A375 (cell line): ENCODE data around the gene LMF2. TPM values are rescaled to one million over a fixed set of nuclear protein-coding genes. Genes with fewer than 3 reads are reported as not detected.

Source experiments
- total RNA-seq: library from RNA; depleted of rRNA; stranded (reverse); fragments of >200 nt; shearing (Covaris generic); gene quantifications from 2 replicates; pipeline ENCODE4 v1.2.3, GENCODE V29; 2014; rRNA removed

Gene LMF2
- 21.6 and 26.6 TPM in 2 replicates for total RNA-seq

GRCh38 chr22:50507421-50507990 is at the start of gene LMF2:
Gene LMF2 (minus strand): TSS chr22:50507702. CDS start chr22:50507675, 27 bp downstream.

GRCh38 chr22:50545522-50546325 is 38.2 kb upstream of the LMF2 start, which contains the start of gene KLHDC7B:
Gene KLHDC7B (plus strand): TSS chr22:50545899. CDS start chr22:50546244, 345 bp downstream.

GRCh38 chr22:50529897-50530579 is 22.5 kb upstream of the LMF2 start, which contains the start of gene TYMP:
Gene TYMP (minus strand): TSS chr22:50530012. CDS start chr22:50529709, 303 bp downstream.

GRCh38 chr22:50525104-50525857 is 17.8 kb upstream of the LMF2 start, which contains the start of gene SCO2:
Gene SCO2 (minus strand): TSS chr22:50525598. CDS start chr22:50524411, 1,187 bp downstream.

GRCh38 chr22:50507991-50508884 is 736 bp upstream of the LMF2 start, which contains the start of gene NCAPH2:
Gene NCAPH2 (plus strand): TSS chr22:50508224. CDS start chr22:50508338, 114 bp downstream.

GRCh38 chr22:50486561-50487289 is 20.8 kb downstream of the LMF2 start, which contains the start of gene MIOX:
Gene MIOX (plus strand): TSS chr22:50486859. CDS start chr22:50486898, 39 bp downstream.

GRCh38 chr22:50481440-50482106 is 25.9 kb downstream of the LMF2 start, which contains the start of gene ADM2:
Gene ADM2 (plus strand): TSS chr22:50481543. CDS start chr22:50481848, 305 bp downstream.

GRCh38 chr22:50474710-50475651 is 32.5 kb downstream of the LMF2 start, which contains the start of gene SBF1:
Gene SBF1 (minus strand): TSS chr22:50475035. CDS start chr22:50474840, 195 bp downstream.

Other genes with a start within 250 kb of the LMF2 start
- 26.4 and 33.2 TPM in 2 replicates for gene MAPK12, start 246.0 kb downstream of the LMF2 start, total RNA-seq
- gene MAPK11, start 237.3 kb downstream of the LMF2 start, total RNA-seq = 6.8 and 7.5 TPM in 2 replicates
- 43.0 and 45.2 TPM in 2 replicates for gene PLXNB2, start 200.1 kb downstream of the LMF2 start, total RNA-seq
- gene DENND6B, start 180.7 kb downstream of the LMF2 start, total RNA-seq = 0.72 and 0.98 TPM in 2 replicates
- 34.7 and 35.6 TPM in 2 replicates for gene PPP6R2, start 164.4 kb downstream of the LMF2 start, total RNA-seq
- gene SBF1, start 32.7 kb downstream of the LMF2 start, total RNA-seq = 51.5 and 55.0 TPM in 2 replicates
- 6.3 and 7.4 TPM in 2 replicates for gene ADM2, start 26.2 kb downstream of the LMF2 start, total RNA-seq
- gene MIOX, start 20.8 kb downstream of the LMF2 start, total RNA-seq = 0.34 TPM in 1 of 2 replicates, not detected in the other
- gene NCAPH2, start 522 bp upstream of the LMF2 start, total RNA-seq = 64.5 and 68.5 TPM in 2 replicates
- gene SCO2, start 17.9 kb upstream of the LMF2 start, total RNA-seq = 3.2 and 7.3 TPM in 2 replicates
- gene TYMP, start 22.3 kb upstream of the LMF2 start, total RNA-seq = 1.1 and 1.5 TPM in 2 replicates
- 0.34 TPM in 1 of 2 replicates, not detected in the other for gene KLHDC7B, start 38.2 kb upstream of the LMF2 start, total RNA-seq
- not detected in 2 replicates for gene SYCE3, start 55.2 kb upstream of the LMF2 start, total RNA-seq
- gene CPT1B, start 70.7 kb upstream of the LMF2 start, total RNA-seq = 8.2 and 18.8 TPM in 2 replicates
- 19.5 and 20.7 TPM in 2 replicates for gene CHKB, start 75.1 kb upstream of the LMF2 start, total RNA-seq
- 0.03 and 0.04 TPM in 2 replicates for gene MAPK8IP2, start 93.1 kb upstream of the LMF2 start, total RNA-seq
- 7.7 and 8.0 TPM in 2 replicates for gene ARSA, start 120.5 kb upstream of the LMF2 start, total RNA-seq
- 0.29 and 0.30 TPM in 2 replicates for gene SHANK3, start 165.1 kb upstream of the LMF2 start, total RNA-seq
- 1.1 TPM in 1 of 2 replicates, not detected in the other for gene ACR, start 230.5 kb upstream of the LMF2 start, total RNA-seq